BJ (cell line): ENCODE measurements around the gene SF1. TPM values are rescaled to one million over a fixed set of nuclear protein-coding genes. Genes with fewer than 3 reads are reported as not detected.

Source experiments
- CTCF ChIA-PET: fragments of 350-600 bp; formaldehyde crosslinking; extraction: SDS; loops from one replicate; lab custom pipeline; 2021; ENCODE audit warnings: antibody characterized with exemption, inconsistent platforms; lab: Yijun Ruan, JAX
- POLR2A ChIA-PET: fragments of 300-600 bp; sonication (Branson Sonifier 250); formaldehyde crosslinking; extraction: SDS; loops from one replicate; lab custom pipeline; 2021; ENCODE audit warnings: antibody characterized with exemption; lab: Charles Lee
- DNase-seq: peaks from one replicate; pipeline ENCODE4 v3.0.0-alpha.2; 2011; ENCODE audit warnings: low read depth
- H3K27me3 ChIP-seq: 2 replicates; pipeline ENCODE4 v1.6.0; 2011; ENCODE audit warnings: low read length; ENCODE audit not compliant: control insufficient read depth, insufficient read depth
- H3K36me3 ChIP-seq: 2 replicates; pipeline ENCODE4 v1.5.1; 2011; ENCODE audit warnings: low read length; ENCODE audit not compliant: control insufficient read depth, insufficient read depth
- H3K4me3 ChIP-seq: 2 replicates; pipeline ENCODE4 v1.5.1; 2011; ENCODE audit warnings: low read depth, mild to moderate bottlenecking, control low read depth, low read length
- polyA plus RNA-seq: library from polyadenylated mRNA; depleted of rRNA; stranded (reverse); fragments of >200 nt; gene quantifications from 2 replicates; pipeline ENCODE4 v1.2.3, GENCODE V29; 2011
- TF ChIP-seq, protein P1 (sequence below): IDR thresholded peaks from 2 replicates; pipeline ENCODE4 v1.5.1; 2011; ENCODE audit warnings: low read depth, mild to moderate bottlenecking, control low read depth, inconsistent platforms, low read length, moderate library complexity; ENCODE audit not compliant: insufficient read depth

SF1 gene
- polyA plus RNA-seq, 1 experiment: 41.7 TPM

DNA sequence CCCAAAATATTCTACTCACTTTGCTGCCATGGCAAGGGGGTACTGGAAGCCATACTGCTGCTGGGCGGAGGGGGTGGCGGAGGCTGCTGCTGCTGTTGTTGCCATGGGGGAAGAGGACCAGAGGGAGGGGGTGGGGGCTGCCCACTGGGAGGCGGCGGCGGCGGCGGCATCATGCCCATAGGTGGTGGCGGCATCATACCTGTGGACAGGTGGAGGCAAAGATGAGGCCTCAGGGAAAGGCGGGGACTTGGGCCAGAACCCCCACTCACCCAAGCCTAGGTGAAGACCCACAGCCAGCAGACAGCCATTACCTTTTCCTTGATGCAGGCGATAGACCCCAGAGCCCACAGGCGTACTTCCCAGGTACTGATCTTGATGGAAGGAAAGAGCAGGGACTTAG is 11.5 kb downstream of the SF1 start:
- no peak for DNase-seq
- ChIA-PET POLR2A (no interaction called here), CTCF (interaction anchor here (1.9 kb wide), 1 partner anchor 9 kb away, joined by 13 read pairs; no protein-coding TSS in a partner anchor)
- no peak overlapping the region for H3K4me3 ChIP-seq
- H3K27me3 ChIP-seq: no peaks in the 10 kb centered on the region
- peaks cover 71% of the 10 kb centered on the region for H3K36me3 ChIP-seq
- TF ChIP-seq, protein P1, sequence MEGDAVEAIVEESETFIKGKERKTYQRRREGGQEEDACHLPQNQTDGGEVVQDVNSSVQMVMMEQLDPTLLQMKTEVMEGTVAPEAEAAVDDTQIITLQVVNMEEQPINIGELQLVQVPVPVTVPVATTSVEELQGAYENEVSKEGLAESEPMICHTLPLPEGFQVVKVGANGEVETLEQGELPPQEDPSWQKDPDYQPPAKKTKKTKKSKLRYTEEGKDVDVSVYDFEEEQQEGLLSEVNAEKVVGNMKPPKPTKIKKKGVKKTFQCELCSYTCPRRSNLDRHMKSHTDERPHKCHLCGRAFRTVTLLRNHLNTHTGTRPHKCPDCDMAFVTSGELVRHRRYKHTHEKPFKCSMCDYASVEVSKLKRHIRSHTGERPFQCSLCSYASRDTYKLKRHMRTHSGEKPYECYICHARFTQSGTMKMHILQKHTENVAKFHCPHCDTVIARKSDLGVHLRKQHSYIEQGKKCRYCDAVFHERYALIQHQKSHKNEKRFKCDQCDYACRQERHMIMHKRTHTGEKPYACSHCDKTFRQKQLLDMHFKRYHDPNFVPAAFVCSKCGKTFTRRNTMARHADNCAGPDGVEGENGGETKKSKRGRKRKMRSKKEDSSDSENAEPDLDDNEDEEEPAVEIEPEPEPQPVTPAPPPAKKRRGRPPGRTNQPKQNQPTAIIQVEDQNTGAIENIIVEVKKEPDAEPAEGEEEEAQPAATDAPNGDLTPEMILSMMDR: no peak

- ChIA-PET CTCF (no interaction called here), POLR2A (no interaction called here)
- Histone ChIP-seq H3K36me3 (peaks cover 71% of the 10 kb centered on the region), H3K4me3 (no peak overlapping the region), H3K27me3 (no peaks in the 10 kb centered on the region)
- TF ChIP-seq, protein P1: no peak
- no peak for DNase-seq
These were observed 12.3 kb downstream of the SF1 start for GRCh38 chr11:64765851-64766665.

DNA sequence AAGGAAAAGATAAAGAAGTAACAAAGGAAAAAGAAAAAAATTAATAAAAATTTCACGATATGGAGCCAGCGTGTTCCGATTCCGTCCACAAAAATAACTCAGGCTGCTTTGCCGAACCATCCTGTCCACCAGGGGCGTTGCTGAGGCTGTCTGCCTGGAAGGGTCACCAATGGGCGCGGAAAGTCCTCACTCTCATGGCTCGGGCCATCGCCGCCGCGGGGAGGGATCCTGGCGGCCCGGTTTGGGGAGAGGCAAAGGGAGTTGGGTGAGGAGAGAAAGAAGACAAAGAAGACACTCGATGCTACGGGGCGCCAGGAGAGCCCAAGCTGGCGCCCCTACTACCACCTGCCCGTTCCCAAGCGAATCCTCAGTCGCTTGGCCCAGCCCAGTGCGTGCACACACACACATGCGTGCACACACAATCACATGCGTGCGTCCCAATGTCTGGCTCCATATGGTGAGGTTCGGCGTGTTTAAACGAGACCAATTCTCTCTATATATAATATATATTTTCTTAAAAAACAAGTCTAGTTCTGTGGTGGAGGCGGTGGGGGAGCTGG is 13.0 kb downstream of the SF1 start:
- H3K36me3 ChIP-seq: peaks cover 68% of the 10 kb centered on the region
- no peak for DNase-seq

GRCh38 chr11:64764753-64765152 is 13.6 kb downstream of the SF1 start:
- Histone ChIP-seq H3K36me3 (peaks cover 62% of the 10 kb centered on the region), H3K27me3 (no peaks in the 10 kb centered on the region), H3K4me3 (no peak overlapping the region)
- POLR2A ChIA-PET: no interaction called here
- TF ChIP-seq, protein P1: no peak
- DNase-seq: no peak
- CTCF ChIA-PET: interaction anchor here (1.0 kb wide), 1 partner anchor 31 kb away, joined by 3 read pairs; no protein-coding TSS in a partner anchor

More for the DNA sequence above, 13.0 kb downstream of the SF1 start:
- ChIA-PET CTCF (no interaction called here), POLR2A (no interaction called here)
- Histone ChIP-seq H3K4me3 (no peak overlapping the region), H3K27me3 (no peaks in the 10 kb centered on the region)
- TF ChIP-seq, protein P1: 0 out of 2 replicates have a peak, but pooled peaks have one; percentile 19

DNA sequence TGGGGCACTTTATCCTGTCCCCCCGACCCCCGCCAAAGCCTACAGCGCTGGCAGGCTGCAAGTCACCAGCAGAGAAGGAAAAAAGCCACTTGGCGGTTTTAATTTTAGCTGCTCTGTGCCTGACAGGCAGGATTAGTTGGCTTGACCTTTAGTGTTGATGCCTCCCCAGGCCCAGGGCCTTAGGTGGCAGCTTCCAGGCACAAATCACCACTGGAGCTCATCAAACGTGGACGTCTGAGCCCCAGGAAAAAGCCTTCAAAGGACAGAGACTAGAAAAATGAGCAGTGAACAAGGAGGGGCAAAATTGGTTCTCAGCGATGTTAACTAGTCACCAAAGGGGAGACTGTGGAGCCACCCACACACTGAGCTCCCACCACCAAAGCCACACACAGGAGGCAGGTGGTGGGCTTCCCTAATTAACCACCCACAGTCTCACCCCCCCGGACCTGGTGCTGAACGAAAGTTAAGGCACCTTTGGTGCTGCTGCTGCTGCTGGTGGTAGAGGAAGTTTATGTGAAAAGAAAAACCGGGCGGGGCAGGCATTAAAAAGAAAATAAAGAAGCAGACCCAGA is 14.2 kb downstream of the SF1 start:
- Histone ChIP-seq H3K27me3 (no peaks in the 10 kb centered on the region), H3K36me3 (peaks cover 57% of the 10 kb centered on the region), H3K4me3 (no peak overlapping the region)
- CTCF ChIA-PET: interaction anchor here (1.0 to 3.1 kb wide), 6 partner anchors 10 to 76 kb away, joined by 3 to 11 read pairs (median 4); no protein-coding TSS in a partner anchor
- DNase-seq: no peak
- POLR2A ChIA-PET: interaction anchor here (0.6 kb wide), 1 partner anchor 15 kb away, joined by 12 read pairs; no protein-coding TSS in a partner anchor
- TF ChIP-seq, protein P1: no peak
